Astrocyte of the spinal cord (primary cell): Measurements from ENCODE around the gene SMC3.
"Not testable (repeated sequence)": the region's sequence is repeated elsewhere in the genome, so short reads cannot be mapped to it uniquely, and the experiment has no call there.

Experiments
- DNase-seq: peaks from one replicate; pipeline ENCODE4 v3.0.0; 2011; ENCODE audit warnings: low read depth, low spot score
- H3K4me3 ChIP-seq: 2 replicates; pipeline ENCODE4 v1.5.1; 2011; ENCODE audit warnings: low read depth, mild to moderate bottlenecking, low read length, moderate library complexity
- CTCF ChIP-seq: IDR thresholded peaks from 2 replicates; pipeline ENCODE4 v1.5.1; 2012; ENCODE audit warnings: low read depth, mild to moderate bottlenecking, low read length, inconsistent platforms
- in situ Hi-C: cut with HindIII; loops from 2 replicates; pipeline ENCODE4 v1.10.0; 2017; ENCODE audit warnings: low sequenced_read_pairs

Gene SMC3

GRCh38 chr10:110525349-110526260 is 41.9 kb upstream of the SMC3 start:
- in situ Hi-C loops: no loop called here
- DNase-seq: no peak
- TF ChIP-seq CTCF: no peak
- no peak overlapping the region for H3K4me3 ChIP-seq

- in situ Hi-C loops: no loop called here
- no peak for TF ChIP-seq CTCF
- no peak overlapping the region for H3K4me3 ChIP-seq
- no peak for DNase-seq
Observed at GRCh38 chr10:110527731-110528171, 39.7 kb upstream of the SMC3 start.

- DNase-seq: peak; percentile 72
- no peak overlapping the region for H3K4me3 ChIP-seq
- TF ChIP-seq CTCF: no peak
- in situ Hi-C loops: no loop called here
Observed at GRCh38 chr10:110528224-110528996, 39.1 kb upstream of the SMC3 start.

- DNase-seq, H3K4me3 ChIP-seq, in situ Hi-C loops: not testable (repeated sequence)
Observed at GRCh38 chr10:110528997-110529524, 38.4 kb upstream of the SMC3 start.

GRCh38 chr10:110529596-110530011 is 37.9 kb upstream of the SMC3 start:
- in situ Hi-C loops: no loop called here
- H3K4me3 ChIP-seq: no peak overlapping the region
- DNase-seq: no peak
- TF ChIP-seq CTCF: no peak

DNA sequence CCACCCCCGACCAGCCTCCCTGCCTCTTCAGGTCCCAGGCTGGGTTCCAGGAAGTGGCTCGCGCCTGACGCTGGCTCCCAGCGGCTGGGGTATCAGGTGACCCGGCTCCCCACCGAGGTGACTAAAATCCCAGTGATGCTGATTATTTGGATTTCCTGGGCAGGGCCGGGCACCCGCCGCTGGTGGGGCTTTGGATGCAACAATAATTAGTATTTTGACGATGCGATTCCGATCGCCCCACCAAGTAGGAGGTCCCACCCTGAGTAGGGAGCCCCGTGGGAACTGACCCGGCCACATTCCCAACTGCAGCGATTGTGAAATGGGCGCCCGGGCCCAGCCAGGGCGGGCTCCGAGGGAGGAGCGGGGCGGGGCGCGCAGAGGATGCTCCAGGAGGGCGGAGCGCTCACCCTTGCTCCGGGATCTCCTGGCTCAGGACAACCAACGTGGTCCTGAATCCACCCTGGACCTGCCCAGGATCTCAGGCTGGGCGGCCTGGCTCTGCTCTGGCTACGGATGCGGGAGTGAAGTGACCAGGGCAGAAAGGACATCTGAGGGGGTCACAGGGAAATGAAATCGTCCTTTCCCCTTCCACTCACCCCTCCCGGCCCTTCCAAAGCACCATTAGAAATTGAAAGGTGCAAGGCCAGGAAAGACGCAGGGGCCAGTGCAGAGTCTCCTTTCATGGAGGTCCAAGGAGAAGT is 37.2 kb upstream of the SMC3 start:
- in situ Hi-C loops: no loop called here
- no peak for TF ChIP-seq CTCF
- DNase-seq: peak; percentile 72
- peak overlapping the region; percentile 21 for H3K4me3 ChIP-seq
